Ishikawa (cell line): Measurements from ENCODE around the gene TRAF1.

Source experiments
- CEBPB ChIP-seq: IDR thresholded peaks from 2 replicates; pipeline ENCODE4 v1.6.1; 2012
- CREB1 ChIP-seq: IDR thresholded peaks from 2 replicates; pipeline ENCODE4 v1.6.1; 2012; ENCODE audit warnings: low read depth
- EGR1 ChIP-seq: IDR thresholded peaks from 2 replicates; pipeline ENCODE4 v1.6.1; 2012
- EP300 ChIP-seq: IDR thresholded peaks from 2 replicates; pipeline ENCODE4 v1.6.1; 2012; ENCODE audit warnings: borderline replicate concordance
- FOXM1 ChIP-seq: IDR thresholded peaks from 2 replicates; pipeline ENCODE4 v1.6.1; 2012; ENCODE audit warnings: low read depth, borderline replicate concordance
- NFIC ChIP-seq: IDR thresholded peaks from 2 replicates; pipeline ENCODE4 v1.6.1; 2012
- RAD21 ChIP-seq: IDR thresholded peaks from 2 replicates; pipeline ENCODE4 v1.6.1; 2012; ENCODE audit warnings: low read depth
- REST ChIP-seq: IDR thresholded peaks from 2 replicates; pipeline ENCODE4 v1.6.1; 2012; ENCODE audit warnings: low read depth, mild to moderate bottlenecking
- TAF1 ChIP-seq: IDR thresholded peaks from 2 replicates; pipeline ENCODE4 v1.6.1; 2012; ENCODE audit warnings: low read depth, mild to moderate bottlenecking
- TCF12 ChIP-seq: IDR thresholded peaks from 2 replicates; pipeline ENCODE4 v1.6.1; 2012; ENCODE audit warnings: low read depth
- TEAD4 ChIP-seq: IDR thresholded peaks from 2 replicates; pipeline ENCODE4 v1.6.1; 2012
- USF1 ChIP-seq: IDR thresholded peaks from 2 replicates; pipeline ENCODE4 v1.6.1; 2012
- YY1 ChIP-seq: IDR thresholded peaks from 2 replicates; pipeline ENCODE4 v1.6.1; 2012; ENCODE audit warnings: low read depth
- ZBTB7A ChIP-seq: IDR thresholded peaks from 2 replicates; pipeline ENCODE4 v1.6.1; 2012; ENCODE audit warnings: low read depth
- TF ChIP-seq, protein P1 (sequence below): IDR thresholded peaks from 2 replicates; pipeline ENCODE4 v1.6.1; 2012

TRAF1 gene

DNA sequence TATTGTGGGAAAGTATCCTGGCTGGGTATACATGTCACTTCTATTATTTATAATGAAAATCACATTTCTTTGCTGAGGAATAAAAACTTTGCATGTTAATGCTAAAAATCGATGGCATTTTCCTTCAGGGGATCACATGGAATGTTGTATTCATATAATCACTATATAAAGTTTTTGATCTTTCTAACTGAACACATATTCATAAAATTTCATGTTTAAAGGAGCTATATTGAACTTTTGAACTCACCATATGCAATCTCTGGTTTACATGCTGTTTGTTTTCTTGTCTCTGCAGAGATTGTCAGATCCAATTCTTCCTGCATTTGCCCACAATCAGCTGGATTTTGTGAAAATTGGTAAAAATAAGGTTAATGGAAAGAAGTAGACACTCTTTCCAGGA is 33.4 kb upstream of the TRAF1 start:
- TF ChIP-seq RAD21 = no peak
- no peak for TF ChIP-seq FOXM1
- no peak for TF ChIP-seq REST
- no peak for TF ChIP-seq NFIC
- no peak for TF ChIP-seq TCF12
- TF ChIP-seq EGR1 = no peak

DNA sequence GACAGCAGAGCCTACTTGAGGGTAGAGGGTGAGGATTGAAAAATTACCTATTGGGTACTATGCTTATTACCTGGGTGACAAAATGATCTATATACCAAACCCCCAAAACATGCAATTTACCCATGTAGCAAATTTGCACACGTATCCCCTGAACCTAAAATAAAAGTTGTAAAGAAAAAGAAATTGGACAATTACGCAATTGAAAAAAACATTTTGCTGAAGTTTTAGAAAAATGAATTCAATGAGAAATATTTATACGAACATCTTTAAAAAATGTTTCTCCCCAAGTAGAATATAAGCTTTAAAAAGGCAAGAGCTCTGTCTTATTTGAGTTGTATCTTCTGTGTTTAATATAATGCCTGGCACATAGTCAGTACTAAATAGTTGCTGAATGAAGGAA is 30.3 kb upstream of the TRAF1 start:
- TF ChIP-seq TCF12 = no peak
- TF ChIP-seq CEBPB = no peak
- TF ChIP-seq EGR1 = no peak
- TF ChIP-seq REST = no peak
- TF ChIP-seq CREB1 = no peak
- TF ChIP-seq USF1 = no peak
- TF ChIP-seq ZBTB7A = no peak
- no peak for TF ChIP-seq RAD21
- TF ChIP-seq YY1 = no peak
- TF ChIP-seq TAF1 = no peak

DNA sequence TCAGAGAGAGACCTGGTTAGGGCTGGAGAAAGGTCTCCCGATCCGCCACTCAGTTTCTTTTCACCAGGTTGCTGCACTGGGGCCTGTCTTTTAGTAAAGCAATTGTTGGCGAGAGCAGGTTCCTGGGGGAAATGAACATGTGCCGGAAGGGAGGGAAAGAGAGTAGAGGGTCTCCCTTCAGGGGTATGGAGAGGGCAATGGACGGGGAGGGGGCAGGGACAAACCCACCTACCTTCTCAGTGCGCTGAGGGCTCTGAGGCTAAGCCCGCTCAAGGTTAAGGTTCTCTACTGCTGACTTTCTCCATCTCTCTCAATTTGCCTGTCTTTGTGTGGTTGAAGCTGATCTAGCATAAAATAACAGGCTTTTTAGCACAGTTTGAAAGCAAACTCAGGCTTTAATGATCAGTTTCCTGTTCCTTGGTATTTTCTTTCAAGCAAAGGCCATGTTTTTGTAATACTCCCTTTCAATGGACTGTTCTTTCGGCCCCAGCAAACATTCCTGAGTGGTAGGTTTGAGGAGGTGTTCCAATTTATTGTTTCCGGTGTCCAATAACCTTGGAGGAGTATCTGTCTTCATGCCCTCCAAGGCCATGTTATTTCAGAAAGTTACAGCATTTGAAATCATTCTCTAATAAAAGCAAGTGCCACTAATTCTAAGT is 25.5 kb upstream of the TRAF1 start:
- no peak for TF ChIP-seq ZBTB7A
- no peak for TF ChIP-seq RAD21
- no peak for TF ChIP-seq TCF12
- no peak for TF ChIP-seq USF1
- no peak for TF ChIP-seq TEAD4
- no peak for TF ChIP-seq TAF1
- TF ChIP-seq FOXM1 = no peak
- no peak for TF ChIP-seq CREB1
- no peak for TF ChIP-seq YY1
- no peak for TF ChIP-seq CEBPB
- TF ChIP-seq NFIC = no peak

DNA sequence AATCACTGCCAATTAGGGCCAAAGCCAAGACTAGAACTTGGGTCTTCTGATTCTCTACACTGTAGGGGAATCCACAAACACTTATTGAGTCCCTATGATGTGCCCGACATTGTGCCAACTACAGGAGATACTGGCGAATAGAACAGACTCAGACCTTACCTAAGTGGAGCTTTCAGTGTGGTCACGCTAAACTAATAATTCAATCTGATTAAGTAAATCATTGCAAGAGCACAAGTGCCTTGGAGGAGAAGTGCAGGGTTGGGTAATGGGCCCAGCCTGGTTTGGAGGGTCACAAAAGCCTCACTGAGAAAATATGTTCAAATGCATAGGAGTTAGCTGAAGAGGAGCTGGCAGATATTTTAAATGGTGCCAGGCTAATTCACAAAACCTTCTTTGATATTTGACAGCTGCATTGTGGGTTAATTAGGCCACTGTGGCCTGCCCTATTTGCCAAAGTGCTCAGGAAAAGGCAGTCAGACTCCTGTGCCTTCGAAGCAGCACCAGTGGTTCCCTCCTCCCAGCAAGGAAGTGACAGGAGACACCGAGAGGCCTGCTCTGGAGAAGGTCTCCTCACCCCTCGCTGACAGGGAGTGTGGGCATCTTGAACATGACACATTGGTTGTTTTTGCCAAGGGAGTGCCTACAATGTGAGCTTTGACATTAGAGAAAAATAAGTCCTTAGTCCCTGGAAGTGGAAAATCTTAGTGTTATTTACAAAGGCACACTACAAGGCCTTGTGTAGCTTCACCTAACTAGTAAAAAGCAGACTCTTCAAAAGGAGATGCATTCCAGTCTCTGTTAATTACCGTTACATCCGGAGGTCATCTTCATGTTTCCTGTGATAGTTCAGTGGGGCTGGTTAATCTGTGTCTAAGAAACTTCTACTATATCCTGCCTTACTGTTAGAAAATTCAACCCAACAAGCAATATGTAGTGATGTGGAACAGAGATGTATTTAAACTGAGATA is 24.1 kb upstream of the TRAF1 start:
- TF ChIP-seq EGR1 (no peak), YY1 (no peak), TAF1 (no peak)

DNA sequence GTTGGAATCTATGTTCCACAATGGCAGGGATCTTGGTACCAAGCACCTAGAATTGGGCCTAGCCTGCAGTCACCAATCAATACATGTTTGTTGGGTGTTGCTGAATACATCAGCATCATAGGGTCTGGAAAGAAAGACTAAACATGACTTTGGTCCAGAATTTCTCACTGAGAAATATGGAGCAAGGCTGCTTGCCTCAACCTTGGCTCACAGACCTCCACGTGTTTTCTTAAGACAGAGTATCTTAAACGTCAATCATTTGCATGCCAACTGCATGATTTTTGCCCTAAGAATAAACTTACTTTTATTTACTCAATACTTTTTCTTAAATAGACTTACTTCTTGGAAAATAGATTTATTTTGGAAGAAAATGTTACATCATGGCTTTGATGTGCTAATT is 22.7 kb upstream of the TRAF1 start:
- TF ChIP-seq YY1 (no peak), ZBTB7A (no peak), EGR1 (no peak), RAD21 (no peak), TEAD4 (no peak), USF1 (no peak), CEBPB (no peak), NFIC (no peak), REST (no peak), CREB1 (no peak), FOXM1 (no peak), EP300 (no peak), TCF12 (no peak)
- TF ChIP-seq, protein P1, sequence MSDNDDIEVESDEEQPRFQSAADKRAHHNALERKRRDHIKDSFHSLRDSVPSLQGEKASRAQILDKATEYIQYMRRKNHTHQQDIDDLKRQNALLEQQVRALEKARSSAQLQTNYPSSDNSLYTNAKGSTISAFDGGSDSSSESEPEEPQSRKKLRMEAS = no peak
